Suprapubic skin (tissue), 4 donors: ENCODE measurements around the gene PTPRA.

ENCODE experiments used
- EP300 ChIP-seq: sonication (generic); formaldehyde crosslinking; IDR thresholded peaks from one replicate; pipeline ENCODE4 v1.6.1; 2017; ENCODE audit warnings: antibody characterized with exemption
- POLR2A ChIP-seq, 2 donors: fragments of 450-650 bp; IDR thresholded peaks; one replicate each; pipeline ENCODE4 v1.6.1; 2017; ENCODE audit warnings: antibody characterized with exemption in 2 of 2, mild to moderate bottlenecking in 2 of 2, moderate library complexity in 2 of 2
- POLR2AphosphoS5 ChIP-seq, 3 donors: sonication (generic); formaldehyde crosslinking; IDR thresholded peaks; one replicate each; pipeline ENCODE4 v1.6.1; 2017; ENCODE audit warnings: antibody characterized with exemption in 3 of 3
- TF ChIP-seq, protein P1 (sequence below), 2 donors: fragments of 200-600 bp in 1 of 2; fragments of 450-650 bp in 1 of 2; sonication (generic) in 1 of 2; IDR thresholded peaks; one replicate each; pipeline ENCODE4 v1.5.1; 2016 to 2019; ENCODE audit warnings: antibody characterized with exemption in 2 of 2, mild to moderate bottlenecking in 1 of 2, moderate library complexity in 1 of 2

DNA sequence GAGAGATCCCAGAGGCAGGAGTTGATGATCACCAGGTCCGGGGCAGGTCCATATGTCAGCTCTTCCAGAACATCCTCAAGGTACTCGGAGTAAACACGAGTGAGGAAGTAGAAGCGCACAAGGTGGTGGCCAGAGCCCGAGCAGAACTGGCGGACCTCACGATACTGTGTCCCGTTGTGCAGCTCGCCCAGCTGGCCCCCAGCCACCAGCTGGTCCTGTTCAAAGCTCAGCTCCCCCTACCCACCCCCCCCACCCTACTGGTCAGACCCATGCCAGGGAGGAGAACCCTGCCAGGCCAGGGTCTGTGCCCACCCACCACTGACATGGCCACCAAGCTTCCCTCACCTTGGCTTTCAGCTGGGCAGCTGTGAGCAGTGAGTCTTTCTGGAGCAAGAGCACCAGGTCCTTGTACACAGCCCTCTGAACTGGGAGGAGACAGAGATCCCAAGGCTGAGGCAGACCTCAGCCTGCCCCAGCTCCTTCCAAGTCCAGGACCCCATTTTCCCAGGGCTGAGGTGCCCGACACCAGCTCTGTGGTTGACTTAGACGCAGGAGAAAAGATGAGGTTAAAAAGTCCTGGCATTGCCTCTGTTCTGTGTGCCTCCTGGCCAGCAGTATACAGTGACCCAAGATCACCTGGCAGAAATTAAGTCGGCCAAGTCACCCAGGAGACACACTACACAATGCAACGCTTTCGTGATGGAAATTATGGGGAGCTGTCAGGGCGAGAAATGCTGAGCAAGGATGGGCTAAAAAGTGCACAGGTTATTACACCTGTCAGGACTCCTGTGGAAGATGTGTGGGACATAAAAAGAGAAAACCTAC is 34.2 kb upstream of the PTPRA start:
- TF ChIP-seq, protein P1, sequence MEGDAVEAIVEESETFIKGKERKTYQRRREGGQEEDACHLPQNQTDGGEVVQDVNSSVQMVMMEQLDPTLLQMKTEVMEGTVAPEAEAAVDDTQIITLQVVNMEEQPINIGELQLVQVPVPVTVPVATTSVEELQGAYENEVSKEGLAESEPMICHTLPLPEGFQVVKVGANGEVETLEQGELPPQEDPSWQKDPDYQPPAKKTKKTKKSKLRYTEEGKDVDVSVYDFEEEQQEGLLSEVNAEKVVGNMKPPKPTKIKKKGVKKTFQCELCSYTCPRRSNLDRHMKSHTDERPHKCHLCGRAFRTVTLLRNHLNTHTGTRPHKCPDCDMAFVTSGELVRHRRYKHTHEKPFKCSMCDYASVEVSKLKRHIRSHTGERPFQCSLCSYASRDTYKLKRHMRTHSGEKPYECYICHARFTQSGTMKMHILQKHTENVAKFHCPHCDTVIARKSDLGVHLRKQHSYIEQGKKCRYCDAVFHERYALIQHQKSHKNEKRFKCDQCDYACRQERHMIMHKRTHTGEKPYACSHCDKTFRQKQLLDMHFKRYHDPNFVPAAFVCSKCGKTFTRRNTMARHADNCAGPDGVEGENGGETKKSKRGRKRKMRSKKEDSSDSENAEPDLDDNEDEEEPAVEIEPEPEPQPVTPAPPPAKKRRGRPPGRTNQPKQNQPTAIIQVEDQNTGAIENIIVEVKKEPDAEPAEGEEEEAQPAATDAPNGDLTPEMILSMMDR (IDR thresholded peaks at IDR 0.05), result no peak
- TF ChIP-seq POLR2A (IDR thresholded peaks at IDR 0.05) (no peak), EP300 (no peak), POLR2AphosphoS5 (IDR thresholded peaks at IDR 0.05) (no peak)
